Epithelial cell of esophagus (primary cell): ENCODE measurements around the gene CRTAC1.

Experiments
- DNase-seq: peaks from one replicate; pipeline ENCODE4 v3.0.0; 2010; ENCODE audit warnings: low read depth
- H3K4me3 ChIP-seq: 2 replicates; pipeline ENCODE4 v1.5.1; 2011; ENCODE audit warnings: mild to moderate bottlenecking, low read length, control low read depth
- TF ChIP-seq, protein P1 (sequence below): IDR thresholded peaks from 2 replicates; pipeline ENCODE4 v1.5.1; 2011; ENCODE audit warnings: low read depth, mild to moderate bottlenecking, low read length, control low read depth, inconsistent platforms; ENCODE audit not compliant: insufficient read depth; ENCODE audit errors: missing control alignments

The CRTAC1 gene

DNA sequence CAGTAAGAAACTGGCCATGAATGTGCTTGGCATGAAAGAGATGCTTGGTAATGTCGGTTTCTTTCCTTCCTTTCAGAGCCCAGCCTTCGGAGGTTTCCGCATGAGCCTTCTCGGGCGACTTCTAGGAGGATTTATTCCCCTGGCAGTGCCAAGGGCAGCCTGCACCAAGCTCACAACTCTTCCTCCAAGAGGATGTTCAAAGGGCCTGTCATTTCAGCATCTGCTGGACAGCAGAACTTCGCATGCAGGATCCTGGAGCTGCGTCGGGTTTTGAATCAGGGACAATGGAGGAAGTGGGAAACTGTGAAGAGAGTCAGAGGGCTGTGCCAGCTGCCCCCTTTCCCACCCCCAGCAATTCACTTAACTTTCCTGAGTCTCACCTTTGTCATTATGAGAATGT lies 159.4 kb downstream of the CRTAC1 start:
- TF ChIP-seq, protein P1, sequence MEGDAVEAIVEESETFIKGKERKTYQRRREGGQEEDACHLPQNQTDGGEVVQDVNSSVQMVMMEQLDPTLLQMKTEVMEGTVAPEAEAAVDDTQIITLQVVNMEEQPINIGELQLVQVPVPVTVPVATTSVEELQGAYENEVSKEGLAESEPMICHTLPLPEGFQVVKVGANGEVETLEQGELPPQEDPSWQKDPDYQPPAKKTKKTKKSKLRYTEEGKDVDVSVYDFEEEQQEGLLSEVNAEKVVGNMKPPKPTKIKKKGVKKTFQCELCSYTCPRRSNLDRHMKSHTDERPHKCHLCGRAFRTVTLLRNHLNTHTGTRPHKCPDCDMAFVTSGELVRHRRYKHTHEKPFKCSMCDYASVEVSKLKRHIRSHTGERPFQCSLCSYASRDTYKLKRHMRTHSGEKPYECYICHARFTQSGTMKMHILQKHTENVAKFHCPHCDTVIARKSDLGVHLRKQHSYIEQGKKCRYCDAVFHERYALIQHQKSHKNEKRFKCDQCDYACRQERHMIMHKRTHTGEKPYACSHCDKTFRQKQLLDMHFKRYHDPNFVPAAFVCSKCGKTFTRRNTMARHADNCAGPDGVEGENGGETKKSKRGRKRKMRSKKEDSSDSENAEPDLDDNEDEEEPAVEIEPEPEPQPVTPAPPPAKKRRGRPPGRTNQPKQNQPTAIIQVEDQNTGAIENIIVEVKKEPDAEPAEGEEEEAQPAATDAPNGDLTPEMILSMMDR, result no peak
- no peak overlapping the region for H3K4me3 ChIP-seq

DNA sequence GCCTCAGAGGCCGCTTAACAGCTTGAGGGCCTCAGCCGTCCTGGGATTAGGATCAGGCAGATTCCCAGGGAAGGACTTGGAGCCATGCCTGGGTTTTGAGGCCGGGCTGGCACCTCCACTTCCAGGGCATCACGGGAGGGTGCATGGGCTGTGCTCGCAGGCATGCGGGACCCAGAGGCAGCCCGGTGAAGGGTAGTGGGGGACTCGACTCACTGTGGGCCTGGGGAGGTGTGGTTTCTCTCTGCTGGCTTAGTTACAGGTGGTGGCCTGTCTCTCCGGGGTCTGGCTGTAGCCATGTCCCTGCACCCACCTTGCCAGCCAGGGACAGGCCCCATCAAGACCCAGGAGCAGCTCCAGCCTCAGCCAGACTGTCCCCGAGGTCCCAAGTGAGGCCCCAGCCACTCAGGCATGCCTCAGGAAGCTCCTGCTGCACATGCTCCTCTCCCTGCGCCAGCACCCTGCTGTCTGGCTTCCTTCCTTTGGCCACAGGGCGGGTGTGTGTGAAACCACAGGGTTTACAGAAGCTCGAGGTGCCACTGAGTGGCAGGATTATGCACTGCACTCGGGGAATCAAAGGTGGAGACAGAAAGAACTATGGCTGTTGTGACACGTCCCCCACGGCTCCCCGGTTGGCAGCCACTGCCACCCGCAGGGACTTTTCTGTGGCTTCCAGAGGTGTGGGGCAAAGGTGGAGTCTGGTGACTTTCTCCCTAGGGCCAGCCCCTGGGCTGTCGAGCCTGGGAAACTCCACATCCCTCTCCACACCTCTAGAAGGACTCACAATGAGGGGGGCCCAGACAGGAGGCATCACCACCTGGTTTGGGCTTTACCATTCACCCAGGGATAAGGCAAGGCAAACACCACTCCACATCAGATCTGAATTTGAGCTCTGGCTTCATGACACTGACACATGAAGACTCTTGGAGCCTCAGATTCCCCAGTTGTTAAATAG lies 161.1 kb downstream of the CRTAC1 start:
- TF ChIP-seq, protein P1, result peak; percentile 94
- peak; percentile 90 for DNase-seq
- no peak overlapping the region for H3K4me3 ChIP-seq

More for the DNA sequence above, 159.4 kb downstream of the CRTAC1 start:
- no peak for DNase-seq

DNA sequence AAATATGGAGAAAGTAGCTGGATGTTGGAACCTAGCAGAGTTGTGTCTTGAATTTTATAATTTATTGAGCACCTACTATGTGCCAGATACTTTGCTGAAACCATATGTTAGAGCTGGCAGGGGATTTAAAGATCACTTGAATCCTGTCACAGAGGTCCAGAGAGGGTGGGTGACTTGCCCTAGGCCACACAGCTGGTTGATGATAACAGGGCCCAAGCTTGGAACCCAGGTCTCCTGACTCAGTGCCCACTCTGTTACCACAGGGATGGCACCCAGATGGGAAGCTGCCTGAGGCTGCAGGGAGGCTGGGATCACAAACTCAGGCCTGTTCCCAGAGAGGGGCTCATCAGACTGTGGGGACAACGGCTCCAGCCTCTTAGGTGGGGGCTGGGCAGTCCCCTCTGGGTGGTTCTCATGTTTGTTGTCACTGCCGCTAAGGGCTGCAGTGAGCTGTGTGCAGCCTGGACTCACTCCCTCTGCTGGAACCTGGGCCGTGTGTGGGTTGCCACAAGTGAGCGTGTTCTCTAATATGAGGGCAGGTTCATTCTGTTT lies 162.2 kb downstream of the CRTAC1 start:
- no peak overlapping the region for H3K4me3 ChIP-seq
- TF ChIP-seq, protein P1, result peak; percentile 10
- DNase-seq, result no peak

DNA sequence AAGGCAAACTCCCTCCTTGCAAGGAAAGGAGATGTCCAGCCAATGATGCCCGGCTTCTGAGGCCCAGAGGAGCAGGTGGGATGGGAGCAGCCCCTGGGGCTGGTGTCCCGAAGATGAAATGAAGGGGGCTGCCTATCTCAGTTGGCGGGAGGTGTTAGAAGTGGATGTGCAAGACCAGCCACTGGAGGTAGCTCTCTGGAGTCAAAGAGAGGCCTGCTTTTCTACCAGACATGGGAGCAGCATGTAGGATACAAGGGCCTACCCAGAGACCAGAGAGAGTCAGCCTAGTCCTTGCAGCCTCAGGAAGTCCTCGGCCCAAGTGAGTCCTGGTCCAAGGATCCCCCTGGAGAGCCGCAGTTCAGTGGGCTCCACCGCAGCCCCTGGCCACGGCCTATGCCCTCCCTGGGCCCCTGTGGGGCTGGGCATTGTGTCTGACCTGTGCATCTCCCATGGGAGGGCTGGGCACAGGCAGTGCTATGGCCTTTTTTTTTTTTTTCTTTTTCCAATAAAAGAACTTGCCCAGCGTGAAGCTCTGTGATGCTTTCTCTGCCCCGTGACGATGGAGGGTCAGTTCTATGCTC lies 163.1 kb downstream of the CRTAC1 start:
- no peak for DNase-seq
- TF ChIP-seq, protein P1, result no peak
- H3K4me3 ChIP-seq, result no peak overlapping the region

DNA sequence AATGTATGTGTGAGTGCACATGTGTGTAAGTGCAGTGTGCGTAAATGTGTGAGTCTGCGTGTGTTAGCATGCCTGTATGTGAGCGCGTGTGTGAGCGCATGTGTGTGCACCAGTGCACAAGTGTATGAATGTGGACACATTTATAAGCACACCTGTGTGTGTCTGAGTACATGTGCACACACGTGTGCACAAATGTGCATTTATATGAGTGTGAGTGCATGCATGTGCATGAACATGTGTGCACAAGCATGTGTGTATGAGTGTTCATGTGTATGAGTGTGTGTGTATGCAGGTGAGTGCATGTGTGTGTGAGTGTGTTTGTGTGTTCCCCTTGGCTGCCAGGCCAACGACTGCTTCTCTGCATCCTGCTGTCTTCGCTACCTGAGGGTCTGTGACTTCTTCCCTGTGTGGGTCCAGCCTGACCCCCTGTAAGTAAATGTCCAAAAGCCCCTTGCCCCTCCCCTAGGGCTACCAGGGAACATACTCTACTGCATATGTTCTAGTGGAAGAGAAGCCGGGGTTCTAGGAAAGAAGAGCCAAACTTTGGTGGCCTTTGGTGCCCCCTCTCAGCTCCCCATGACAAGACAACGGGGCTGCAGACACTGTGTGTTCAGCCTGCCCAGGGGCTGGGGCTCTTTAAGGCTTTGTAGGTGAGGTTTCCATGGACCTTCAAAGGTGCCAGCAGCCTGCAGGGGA lies 163.7 kb downstream of the CRTAC1 start:
- DNase-seq, result no peak
- TF ChIP-seq, protein P1, result no peak
- no peak overlapping the region for H3K4me3 ChIP-seq

DNA sequence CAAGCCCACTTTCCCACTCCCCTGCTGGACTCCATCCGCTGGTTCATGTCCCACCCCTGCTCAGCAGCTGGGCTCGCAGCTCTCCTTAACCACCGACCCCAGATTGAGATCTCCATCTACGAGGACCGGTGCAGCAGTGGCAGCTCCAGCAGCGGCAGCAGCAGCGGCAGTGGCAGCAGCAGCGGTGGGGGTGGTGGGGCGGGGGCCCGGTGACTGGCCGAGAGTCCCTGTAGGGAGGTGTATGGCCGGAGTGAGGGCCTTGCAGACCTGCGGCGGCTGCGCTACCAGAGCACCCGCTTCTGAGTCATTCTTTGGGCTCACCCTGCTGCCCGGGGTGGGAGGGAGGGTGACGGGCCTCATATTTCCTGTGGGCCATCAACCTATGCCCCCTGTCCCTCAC lies 164.9 kb downstream of the CRTAC1 start:
- TF ChIP-seq, protein P1, result no peak
- no peak for DNase-seq
- H3K4me3 ChIP-seq, result no peak overlapping the region
